Tibial artery (tissue), 4 donors: ENCODE data around the gene TMEM47.

Experiments used
- DNase-seq, 2 donors: peaks; one replicate each; pipeline ENCODE4 v3.0.0-alpha.2; 2019
- H3K27ac ChIP-seq, 2 donors: fragments of 200-600 bp; sonication (generic) in 1 of 2; 1 replicate in 1 of 2; 2 replicates in 1 of 2; pipeline ENCODE4 v1.5.1; 2018 to 2019; ENCODE audit warnings: mild to moderate bottlenecking in 1 of 2
- H3K27me3 ChIP-seq, 2 donors: fragments of 200-600 bp; sonication (generic) in 1 of 2; one replicate each; pipeline versions ENCODE4 v1.5.1 to v1.6.0; 2016 to 2019
- H3K36me3 ChIP-seq, 3 donors: fragments of 200-600 bp; sonication (generic) in 2 of 3; one replicate each; pipeline ENCODE4 v1.5.1; 2016 to 2019; ENCODE audit warnings: mild to moderate bottlenecking in 2 of 3
- H3K4me1 ChIP-seq, 4 donors: fragments of 200-600 bp; sonication (generic) in 2 of 4; 1 replicate in 3 of 4; 2 replicates in 1 of 4; pipeline ENCODE4 v1.5.1; 2016 to 2019
- H3K4me3 ChIP-seq, 2 donors: fragments of 200-600 bp; sonication (generic) in 1 of 2; 1 replicate in 1 of 2; 2 replicates in 1 of 2; pipeline ENCODE4 v1.5.1; 2018 to 2019; ENCODE audit warnings: mild to moderate bottlenecking in 2 of 2
- H3K9me3 ChIP-seq, 3 donors: fragments of 200-600 bp; sonication (generic) in 1 of 3; one replicate each; pipeline ENCODE4 v1.5.1; 2016 to 2019
- intact Hi-C: fragments of 100-400 bp; cut with DNase I; formaldehyde crosslinking; loops from one replicate; pipeline ENCODE4 v1.15.0; 2023; ENCODE audit warnings: low total_unique reads
- TF ChIP-seq, protein P1 (sequence below), 2 experiments: fragments of 200-600 bp in 1 of 2; fragments of 450-650 bp in 1 of 2; IDR thresholded peaks; one replicate each; pipeline ENCODE4 v1.5.1; 2017 to 2019; ENCODE audit warnings: antibody characterized with exemption in 2 of 2, mild to moderate bottlenecking in 1 of 2, moderate library complexity in 1 of 2

TMEM47 gene

DNA sequence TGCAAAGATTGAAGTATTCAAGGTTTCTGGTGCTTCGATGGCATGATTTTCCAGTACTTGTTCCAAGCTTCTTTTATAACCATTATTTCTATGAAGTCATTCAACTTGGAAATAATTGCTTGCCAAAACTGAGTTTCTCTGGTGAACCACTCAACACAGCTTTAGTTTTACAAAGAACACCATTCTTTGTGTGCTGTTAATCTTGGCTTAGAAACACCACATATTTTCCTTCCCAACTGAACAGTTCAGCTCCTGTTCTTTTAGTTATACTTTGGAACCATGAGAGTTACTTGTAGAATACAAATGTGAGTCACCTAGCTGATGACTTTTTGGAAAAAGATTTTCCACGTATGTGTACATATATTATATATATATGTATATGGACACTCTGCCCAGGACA lies 32.7 kb downstream of the TMEM47 start:
- no peak overlapping the region for H3K27ac ChIP-seq
- H3K36me3 ChIP-seq: no peaks in the 10 kb centered on the region
- H3K4me3 ChIP-seq: no peak overlapping the region
- H3K9me3 ChIP-seq: no peaks in the 10 kb centered on the region
- H3K4me1 ChIP-seq: peaks cover 0 to 52% (median 1%) of the 10 kb centered on the region in 4 donors
- H3K27me3 ChIP-seq: no peaks in the 10 kb centered on the region
- intact Hi-C loops: no loop called here
- TF ChIP-seq, protein P1, sequence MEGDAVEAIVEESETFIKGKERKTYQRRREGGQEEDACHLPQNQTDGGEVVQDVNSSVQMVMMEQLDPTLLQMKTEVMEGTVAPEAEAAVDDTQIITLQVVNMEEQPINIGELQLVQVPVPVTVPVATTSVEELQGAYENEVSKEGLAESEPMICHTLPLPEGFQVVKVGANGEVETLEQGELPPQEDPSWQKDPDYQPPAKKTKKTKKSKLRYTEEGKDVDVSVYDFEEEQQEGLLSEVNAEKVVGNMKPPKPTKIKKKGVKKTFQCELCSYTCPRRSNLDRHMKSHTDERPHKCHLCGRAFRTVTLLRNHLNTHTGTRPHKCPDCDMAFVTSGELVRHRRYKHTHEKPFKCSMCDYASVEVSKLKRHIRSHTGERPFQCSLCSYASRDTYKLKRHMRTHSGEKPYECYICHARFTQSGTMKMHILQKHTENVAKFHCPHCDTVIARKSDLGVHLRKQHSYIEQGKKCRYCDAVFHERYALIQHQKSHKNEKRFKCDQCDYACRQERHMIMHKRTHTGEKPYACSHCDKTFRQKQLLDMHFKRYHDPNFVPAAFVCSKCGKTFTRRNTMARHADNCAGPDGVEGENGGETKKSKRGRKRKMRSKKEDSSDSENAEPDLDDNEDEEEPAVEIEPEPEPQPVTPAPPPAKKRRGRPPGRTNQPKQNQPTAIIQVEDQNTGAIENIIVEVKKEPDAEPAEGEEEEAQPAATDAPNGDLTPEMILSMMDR (IDR thresholded peaks at IDR 0.05): no peak
- DNase-seq: no peak

DNA sequence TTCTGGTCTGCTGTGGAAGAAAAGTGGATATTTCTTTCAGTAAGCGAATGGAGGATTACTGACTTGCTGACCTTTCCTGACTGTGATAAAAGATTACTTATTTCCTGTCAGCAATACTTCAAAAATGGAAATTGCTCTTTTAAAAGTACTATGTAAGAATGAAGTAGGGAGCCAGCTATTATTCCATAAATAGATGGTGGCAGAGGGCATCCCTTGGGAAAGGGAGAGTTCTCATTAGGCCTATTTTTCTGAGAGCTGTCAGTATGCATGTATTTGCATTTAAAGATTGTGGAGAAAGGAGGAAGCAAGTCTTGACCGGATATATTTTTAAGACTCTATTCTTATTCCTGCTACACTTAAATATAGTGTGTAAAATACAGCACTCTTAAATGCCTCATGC lies 37.2 kb downstream of the TMEM47 start:
- H3K4me3 ChIP-seq: no peak overlapping the region
- no peaks in the 10 kb centered on the region for H3K27me3 ChIP-seq
- H3K9me3 ChIP-seq: no peaks in the 10 kb centered on the region
- TF ChIP-seq, protein P1 (IDR thresholded peaks at IDR 0.05): no peak
- H3K4me1 ChIP-seq: peaks cover 0 to 38% (median 1%) of the 10 kb centered on the region in 4 donors
- no peak for DNase-seq
- no peak overlapping the region for H3K27ac ChIP-seq
- intact Hi-C loops: no loop called here
- no peaks in the 10 kb centered on the region for H3K36me3 ChIP-seq

DNA sequence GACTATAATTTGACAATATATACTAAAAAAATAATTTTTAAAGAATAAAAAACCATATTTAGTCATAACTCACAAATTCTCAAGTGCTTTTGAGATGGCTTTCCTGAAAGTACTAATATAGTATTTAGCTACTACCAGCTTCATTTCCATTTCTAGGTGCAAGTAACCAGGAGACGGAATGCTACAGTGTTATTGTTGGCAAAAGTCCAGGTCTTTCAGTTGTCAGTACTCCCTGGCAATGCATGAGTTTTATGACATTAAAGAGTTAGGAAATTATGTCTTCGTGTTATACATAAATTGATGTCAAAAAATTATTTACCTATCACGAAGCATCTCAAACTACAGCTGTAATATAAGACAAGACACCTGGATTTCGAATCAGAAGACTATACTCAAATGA lies 45.0 kb downstream of the TMEM47 start:
- intact Hi-C loops: no loop called here
- H3K4me3 ChIP-seq: no peak overlapping the region
- H3K36me3 ChIP-seq: no peaks in the 10 kb centered on the region

DNA sequence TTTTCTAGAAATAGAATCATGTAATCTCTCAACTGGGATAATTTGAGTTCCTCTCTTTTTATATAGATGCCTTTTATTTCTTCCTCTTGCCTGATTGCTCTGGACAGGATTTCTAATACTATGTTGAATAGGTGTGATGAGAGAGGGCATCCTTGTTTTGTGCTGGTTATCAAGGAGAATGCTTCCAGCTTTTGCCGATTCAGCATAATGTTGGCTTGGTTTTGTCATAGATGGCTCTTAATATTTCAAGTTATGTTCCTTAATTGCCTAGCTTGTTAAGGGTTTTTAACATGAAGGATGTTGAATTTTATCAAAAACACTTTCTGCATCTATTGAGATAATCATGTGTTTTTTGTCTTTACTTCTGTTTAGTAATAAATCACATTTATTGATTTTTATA lies 58.7 kb downstream of the TMEM47 start:
- no peak for DNase-seq
- no peak overlapping the region for H3K4me3 ChIP-seq
- H3K36me3 ChIP-seq: no peaks in the 10 kb centered on the region
- H3K27me3 ChIP-seq: no peaks in the 10 kb centered on the region
- TF ChIP-seq, protein P1 (IDR thresholded peaks at IDR 0.05): no peak
- no peaks in the 10 kb centered on the region for H3K9me3 ChIP-seq
- intact Hi-C loops: no loop called here
- no peak overlapping the region for H3K27ac ChIP-seq
- H3K4me1 ChIP-seq: no peaks in the 10 kb centered on the region

More for the DNA sequence above, 45.0 kb downstream of the TMEM47 start:
- TF ChIP-seq, protein P1 (IDR thresholded peaks at IDR 0.05): no peak
- H3K27ac ChIP-seq: no peak overlapping the region
- no peaks in the 10 kb centered on the region for H3K27me3 ChIP-seq
- H3K9me3 ChIP-seq: no peaks in the 10 kb centered on the region
- no peak for DNase-seq
- peaks cover 0 to 9% (median 0%) of the 10 kb centered on the region in 4 donors for H3K4me1 ChIP-seq

DNA sequence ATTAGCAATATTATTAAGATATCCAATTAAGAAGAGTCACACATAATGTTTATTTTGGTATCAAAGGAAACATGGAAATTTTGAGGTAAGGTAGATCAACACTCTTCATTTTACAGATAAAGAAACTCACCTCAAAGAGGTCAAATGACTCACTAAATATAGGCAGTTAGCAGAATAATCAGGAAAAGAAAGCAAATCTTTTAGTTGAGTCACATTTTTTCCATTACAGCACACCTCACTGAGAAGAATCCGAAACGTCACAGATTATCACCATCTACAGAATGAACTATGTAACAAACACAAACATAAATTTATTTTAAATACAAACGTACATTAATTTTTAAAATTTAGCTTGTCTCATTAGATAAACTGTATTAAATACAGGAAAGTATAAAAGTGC lies 70.1 kb downstream of the TMEM47 start:
- intact Hi-C loops: no loop called here
- TF ChIP-seq, protein P1 (IDR thresholded peaks at IDR 0.05): no peak
- Histone ChIP-seq H3K27me3 (no peaks in the 10 kb centered on the region), H3K9me3 (peaks cover 0 to 18% (median 8%) of the 10 kb centered on the region in 3 donors), H3K27ac (no peak overlapping the region), H3K36me3 (no peaks in the 10 kb centered on the region), H3K4me3 (no peak overlapping the region), H3K4me1 (no peaks in the 10 kb centered on the region)
- DNase-seq: no peak

DNA sequence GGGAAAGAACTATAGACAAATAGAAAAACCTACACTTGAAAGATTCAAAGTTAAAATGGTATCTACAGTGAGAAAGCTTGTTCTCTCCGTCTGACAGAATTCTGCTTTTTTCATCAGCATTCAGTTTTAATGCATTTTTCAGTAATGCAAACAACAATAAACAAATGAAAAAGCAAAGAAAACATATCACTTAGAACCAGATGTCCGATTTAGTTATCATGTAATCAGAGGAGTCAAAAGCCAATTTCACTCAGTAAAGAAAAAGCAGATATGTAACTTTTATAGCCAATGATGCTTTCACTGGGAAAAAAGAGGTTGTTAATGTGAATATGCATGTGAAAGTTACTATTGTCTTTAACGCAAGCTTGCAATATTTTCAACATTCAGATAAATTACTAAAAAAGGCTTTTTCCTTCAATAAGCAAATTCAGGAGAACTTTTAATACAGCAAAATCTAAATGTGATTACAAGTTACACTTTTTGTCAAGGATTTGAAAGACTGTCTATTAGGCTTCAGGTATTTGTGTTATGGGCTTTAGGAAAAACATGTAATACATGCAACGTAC lies 70.7 kb downstream of the TMEM47 start:
- Histone ChIP-seq H3K4me3 (no peak overlapping the region), H3K36me3 (no peaks in the 10 kb centered on the region), H3K27ac (no peak overlapping the region), H3K9me3 (peaks cover 0 to 18% (median 8%) of the 10 kb centered on the region in 3 donors), H3K4me1 (no peaks in the 10 kb centered on the region), H3K27me3 (no peaks in the 10 kb centered on the region)
- intact Hi-C loops: no loop called here
- no peak for DNase-seq
- TF ChIP-seq, protein P1 (IDR thresholded peaks at IDR 0.05): no peak
